Stimulated activated CD8-positive, alpha-beta memory T cell treated with anti-CD3 and anti-CD28 coated beads, Interleukin-2, amount 100 ng/mL, for 1 hour (primary cell): ENCODE data around the gene COPS9.

Experiments
- DNase-seq, 2 donors: peaks; one replicate each; pipeline ENCODE4 v3.0.0-alpha.2; 2020; ENCODE audit warnings: low read depth in 2 of 2

The COPS9 gene

DNA sequence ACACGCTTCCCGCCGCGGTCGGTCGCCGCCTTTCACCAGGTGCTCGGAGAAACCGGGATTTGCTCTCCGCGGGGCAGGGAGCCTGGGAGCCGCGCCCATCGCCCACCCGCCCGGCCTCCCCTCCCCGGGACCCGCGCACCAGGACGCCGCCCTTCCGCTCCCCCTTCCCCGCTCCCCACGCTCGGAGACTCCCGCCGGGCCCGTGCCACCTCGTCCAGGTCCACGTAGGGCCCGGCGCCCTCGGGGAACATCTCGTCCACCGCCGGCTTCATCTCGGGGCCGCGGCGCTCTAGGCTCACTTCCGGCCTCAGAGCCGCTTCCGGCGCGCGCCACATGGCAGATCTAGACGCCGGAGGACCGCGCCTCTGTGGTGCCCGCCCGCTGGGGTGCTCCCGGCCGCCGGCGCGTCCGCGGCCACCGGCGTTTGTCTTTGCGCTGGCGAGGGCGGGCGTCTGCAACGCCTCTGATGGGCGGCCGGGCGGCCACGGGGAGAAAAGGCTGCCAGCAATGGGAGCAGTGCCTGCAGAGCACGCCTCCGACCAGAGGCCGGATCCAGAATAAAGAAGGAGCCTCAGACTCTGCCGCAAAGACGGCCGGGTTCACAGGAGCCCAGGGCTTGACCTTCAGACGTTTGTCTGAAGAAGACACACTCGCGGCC is at the start of gene COPS9:
TSS of gene COPS9 (minus strand) at position 293 of the 658 bp plus-strand sequence. CDS start at position 272, 21 bp downstream.
- DNase-seq, result peak; percentile 66 to 75

GRCh38 chr2:240184656-240185055 is 48.6 kb upstream of the COPS9 start:
- DNase-seq, result no peak

DNA sequence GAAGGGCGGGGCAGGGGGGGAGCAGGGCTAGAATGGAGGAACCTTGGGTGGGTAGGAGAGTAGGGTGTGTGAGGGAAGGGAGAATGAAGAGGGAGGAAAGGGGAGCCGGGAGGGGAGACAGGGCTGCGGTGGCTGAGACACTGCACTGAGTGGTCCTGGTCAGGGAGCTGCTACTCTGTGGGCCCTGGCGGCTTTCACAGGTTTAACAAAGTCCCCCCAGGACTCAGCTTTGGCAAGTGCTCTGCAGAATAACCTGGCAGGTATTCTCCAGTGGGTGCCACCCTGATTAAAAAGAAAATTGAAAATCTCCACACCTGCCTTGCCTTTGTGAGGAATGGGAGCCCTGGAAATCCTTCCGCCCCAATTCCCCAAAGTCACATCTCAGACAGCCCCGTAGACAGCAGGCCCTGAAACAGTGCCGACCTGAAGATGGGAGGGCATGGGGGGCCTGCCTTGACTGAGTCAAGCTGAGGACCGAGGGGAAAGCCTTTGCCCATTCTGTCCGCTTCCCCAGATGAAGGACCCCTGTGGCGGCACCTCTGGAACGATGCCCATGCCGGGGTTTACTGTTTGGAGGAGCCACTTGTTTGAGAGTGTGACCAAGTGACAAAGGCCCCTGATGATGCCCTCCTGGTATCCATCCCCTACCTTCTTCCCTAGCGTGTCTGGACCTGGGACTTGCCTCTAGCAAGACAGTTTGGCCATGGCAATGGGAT is 47.9 kb upstream of the COPS9 start:
- no peak for DNase-seq

GRCh38 chr2:240183006-240183874 is 47.1 kb upstream of the COPS9 start:
- DNase-seq, result no peak

DNA sequence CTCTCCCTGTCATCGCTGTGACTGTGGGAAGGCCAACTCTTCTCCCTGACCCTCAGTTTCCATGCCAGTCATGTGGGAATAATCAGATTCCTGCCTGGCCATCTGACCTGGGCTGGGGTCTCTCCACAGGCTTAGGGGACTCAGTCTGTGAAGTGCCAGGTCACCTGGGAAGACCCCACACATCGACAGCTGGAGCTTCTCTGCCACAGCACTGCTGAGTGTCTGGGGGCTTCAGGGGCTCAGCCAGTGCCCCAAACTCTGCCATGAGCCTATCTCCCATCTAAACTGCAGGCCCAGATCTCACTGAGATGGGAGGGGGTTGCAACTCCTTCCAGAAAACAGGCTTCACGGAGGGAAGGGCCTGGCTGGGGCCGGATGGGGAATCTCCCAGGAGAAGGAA is 46.4 kb upstream of the COPS9 start:
- no peak for DNase-seq

DNA sequence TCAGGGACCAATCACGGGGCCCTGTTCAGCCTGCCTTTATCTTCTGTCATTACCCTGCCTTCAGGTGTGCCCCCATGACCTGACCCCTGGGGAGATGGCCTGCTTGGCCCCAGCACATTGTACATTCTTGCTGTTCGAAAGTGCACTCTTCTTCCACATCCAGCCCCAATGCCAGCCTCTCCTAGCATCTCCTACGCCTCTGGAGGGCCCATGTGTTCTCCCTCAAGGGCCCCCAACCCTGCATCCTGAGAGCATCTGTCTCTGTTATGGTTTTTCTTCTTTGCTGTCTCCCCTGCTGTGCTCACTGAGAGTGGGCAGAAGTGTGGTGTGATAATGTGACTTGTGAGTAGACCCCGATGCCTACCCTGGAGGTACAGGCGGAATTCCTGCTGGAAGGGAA is 45.9 kb upstream of the COPS9 start:
- DNase-seq, result no peak

DNA sequence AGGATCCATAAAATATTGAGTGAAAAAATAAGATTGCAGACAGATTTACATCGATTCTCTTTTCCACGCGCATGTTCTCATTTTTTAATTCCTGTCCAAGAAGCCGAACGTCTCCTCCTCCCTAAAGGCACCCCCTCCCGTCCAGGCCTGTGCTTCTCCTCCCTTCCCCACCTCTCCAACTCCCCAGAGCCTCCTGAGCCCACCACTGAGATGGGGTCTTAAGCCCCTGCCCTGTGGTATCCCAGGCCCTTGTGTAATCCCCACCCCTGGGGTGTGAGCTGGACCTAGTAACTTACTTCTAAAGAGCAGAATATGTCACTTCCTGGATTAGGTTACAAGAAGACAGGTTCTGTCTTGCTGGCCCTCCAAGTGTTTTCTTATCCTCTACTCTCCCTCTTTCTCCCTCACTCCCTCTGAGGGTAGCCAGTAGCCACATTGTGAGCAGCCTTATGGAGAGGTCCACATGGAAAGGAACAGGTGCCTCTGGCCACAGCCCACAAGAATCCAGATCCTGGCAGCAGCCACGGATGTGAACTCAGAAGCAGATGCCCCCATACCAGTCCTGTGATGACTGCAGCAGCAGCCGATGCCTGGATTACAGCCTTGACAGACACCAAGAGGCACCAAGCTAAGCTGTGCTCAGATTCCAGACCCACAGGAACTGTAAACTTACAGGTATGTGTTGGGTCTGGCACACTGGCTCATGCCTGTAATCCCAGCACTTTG is 44.0 kb upstream of the COPS9 start:
- DNase-seq, result no peak

DNA sequence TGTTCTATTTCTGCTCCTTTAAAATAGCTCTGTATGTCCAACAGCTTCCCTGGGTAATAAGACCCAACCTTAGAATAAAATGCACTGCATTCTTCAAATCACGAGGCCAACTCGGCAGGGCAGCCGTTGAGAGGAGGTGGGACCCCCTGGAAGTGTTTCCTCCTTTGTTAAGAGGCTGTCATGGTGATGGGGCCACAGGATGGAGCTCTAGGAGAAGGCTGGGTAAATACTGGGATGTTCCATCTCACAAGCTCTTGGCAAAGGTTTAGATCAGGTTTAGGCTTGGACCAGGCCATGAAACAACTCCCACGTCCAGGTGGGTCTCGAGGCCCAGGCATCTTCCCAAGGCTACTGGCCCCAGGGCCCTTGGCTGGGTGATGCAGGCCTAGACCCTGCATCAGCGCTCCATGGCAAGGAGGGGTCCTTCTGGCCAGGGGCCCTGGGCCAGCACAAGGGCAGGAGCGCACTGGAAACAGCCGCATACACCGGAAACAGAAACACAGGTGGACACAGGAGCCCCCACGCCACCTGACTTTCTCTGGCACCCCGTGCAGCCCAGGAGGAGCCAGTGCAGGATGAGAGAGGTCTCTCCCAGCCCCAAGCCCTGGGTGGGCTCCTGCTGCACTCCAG is 43.2 kb upstream of the COPS9 start:
- no peak for DNase-seq

- DNase-seq, result no peak
These were observed 42.5 kb upstream of the COPS9 start for GRCh38 chr2:240178564-240178963.

GRCh38 chr2:240174496-240174895 is 38.4 kb upstream of the COPS9 start:
- DNase-seq, result no peak

GRCh38 chr2:240172071-240172895 is 36.2 kb upstream of the COPS9 start:
- DNase-seq, result no peak

- no peak for DNase-seq
These were observed 34.8 kb upstream of the COPS9 start for GRCh38 chr2:240170883-240171282.

DNA sequence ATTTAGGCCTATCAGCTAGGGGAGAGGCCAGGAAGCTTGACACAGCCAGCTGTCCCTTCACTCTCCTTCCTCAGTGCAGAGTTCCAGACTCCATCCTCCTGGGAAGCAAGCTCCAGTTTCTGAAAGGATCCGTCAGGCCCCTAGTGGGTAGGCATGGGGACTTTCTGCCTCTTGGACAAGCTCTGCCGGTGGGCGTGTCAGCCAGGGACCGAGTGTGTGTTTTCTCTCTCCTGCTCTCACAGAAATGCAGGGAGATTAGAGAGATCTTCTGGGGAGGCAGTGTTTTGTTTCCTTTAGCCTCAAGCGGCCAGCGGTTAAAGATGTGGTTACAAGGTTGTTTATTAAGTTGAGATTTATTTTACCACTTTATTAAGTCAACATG is 34.2 kb upstream of the COPS9 start:
- no peak for DNase-seq

DNA sequence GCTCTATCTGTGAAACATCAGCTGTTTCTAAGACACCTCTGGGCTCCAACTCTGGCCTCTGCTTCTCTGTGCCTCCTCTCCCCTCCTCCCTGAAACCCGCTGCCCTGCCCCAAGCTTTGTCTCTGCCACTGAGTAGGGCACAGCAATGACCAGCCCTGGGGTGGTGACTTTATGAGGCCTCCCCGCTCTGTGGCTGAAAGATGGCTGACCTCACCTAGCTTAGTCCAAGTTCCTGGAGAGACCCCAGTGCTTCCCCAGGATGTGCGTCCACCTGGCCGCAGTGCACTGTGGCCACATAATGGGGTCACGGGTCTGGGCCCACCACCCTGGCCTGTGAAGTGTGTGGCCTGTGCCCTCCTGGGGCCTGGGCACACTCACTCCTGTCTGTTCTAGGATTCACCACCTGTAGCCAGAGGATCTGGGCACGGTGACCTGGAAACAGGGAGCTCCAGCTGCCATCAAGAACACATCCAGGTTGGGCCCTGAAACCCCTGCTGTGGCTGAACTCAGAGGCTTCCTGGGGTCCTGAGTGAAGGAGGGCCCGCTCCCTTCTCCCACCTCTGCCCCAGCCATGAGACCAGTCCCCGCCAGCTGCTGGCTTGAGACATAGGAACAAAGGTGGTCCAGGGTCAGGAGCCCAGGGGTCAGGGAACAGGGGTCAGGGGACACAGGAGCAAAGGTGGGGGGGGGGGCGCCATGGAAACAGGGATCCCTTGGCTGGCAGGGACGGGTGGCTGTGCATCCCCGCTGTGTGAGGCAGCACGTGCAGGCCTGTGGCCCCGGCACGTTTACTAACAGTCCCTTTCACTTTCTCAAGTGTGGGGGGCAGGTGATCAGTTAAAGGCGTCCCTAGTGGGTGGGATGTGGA is 33.6 kb upstream of the COPS9 start:
- DNase-seq, result no peak

DNA sequence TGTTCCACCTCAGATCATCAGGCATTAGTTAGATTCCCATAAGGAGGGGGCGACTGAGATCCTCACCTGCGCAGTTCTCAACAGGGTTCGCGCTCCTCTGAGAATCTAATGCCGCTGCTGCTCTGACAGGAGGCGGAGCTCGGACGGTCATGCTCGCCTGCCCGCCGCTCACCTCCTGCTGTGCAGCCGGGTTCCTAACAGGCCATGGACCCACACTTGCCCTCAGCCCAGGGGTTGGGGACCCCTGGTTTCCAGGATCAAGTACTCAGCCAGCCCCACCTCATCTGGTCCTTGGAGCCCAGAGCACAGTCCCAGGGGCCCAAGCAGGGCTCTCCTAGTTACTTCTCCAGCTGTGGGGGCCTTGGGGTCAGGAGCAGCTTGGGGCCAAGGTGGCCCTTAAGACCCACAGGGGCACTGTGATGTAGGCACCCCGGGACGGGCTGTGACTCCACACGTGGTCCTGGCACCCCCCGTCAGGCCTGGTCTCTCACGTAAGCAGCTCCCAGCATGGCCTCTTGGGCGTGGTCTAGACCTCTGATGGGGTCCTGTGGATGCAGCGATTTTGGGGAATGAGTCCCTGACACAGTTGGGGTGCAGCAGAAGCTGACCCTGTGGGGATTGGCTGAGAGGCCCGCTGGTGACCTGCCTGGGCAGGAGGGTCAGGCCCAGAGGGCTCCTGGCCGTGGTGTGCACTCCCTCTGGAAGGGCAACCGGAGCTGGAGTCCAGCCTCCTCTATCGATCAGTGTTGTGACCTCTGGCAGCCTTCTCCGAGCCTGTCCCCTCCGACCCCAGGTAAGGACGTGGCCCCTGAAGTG is 32.6 kb upstream of the COPS9 start:
- DNase-seq, result no peak

GRCh38 chr2:240168041-240168440 is 31.9 kb upstream of the COPS9 start:
- no peak for DNase-seq

DNA sequence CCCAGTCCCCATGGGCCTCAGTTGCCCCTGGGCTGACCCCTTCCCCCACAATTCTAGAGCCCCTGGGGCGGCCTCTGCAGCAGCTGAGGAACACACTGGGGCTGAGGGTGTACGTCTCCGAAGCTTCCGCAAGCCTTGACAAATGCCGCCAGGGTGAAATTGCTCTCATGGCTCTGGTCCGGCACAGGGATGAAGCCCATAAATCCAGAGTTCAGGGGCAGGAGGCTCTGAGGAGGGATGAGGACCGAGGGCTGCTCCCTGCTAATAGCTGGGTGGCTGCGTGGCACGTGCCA is 31.4 kb upstream of the COPS9 start:
- DNase-seq, result no peak

GRCh38 chr2:240166761-240167587 is 30.9 kb upstream of the COPS9 start:
- no peak for DNase-seq
